Measurements from ENCODE around the gene KCTD15.

DNA sequence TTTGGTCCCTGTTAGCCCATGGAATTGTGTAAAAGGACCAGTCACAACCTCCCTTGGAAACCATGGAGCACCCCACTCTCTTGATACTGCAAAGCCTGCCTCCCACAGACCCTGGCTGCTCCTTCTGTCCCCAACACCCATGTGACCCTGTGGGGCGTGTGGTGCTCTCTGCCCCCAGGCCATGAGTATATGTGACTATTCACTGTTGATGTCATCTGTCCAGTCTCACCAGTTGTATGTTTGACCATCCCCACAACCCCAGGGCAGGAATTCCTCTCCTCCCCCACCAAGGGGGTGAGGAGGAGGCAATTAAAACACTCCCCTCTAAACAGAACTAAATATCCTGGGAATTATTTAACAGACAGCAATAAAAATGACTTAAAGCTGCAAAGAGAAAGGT, 35.2 kb downstream of the KCTD15 start:
- TF ChIP-seq EZH2 (IDR thresholded peaks at IDR 0.05; ENCODE audit: low read depth), result no peak
- TF ChIP-seq, protein P1, sequence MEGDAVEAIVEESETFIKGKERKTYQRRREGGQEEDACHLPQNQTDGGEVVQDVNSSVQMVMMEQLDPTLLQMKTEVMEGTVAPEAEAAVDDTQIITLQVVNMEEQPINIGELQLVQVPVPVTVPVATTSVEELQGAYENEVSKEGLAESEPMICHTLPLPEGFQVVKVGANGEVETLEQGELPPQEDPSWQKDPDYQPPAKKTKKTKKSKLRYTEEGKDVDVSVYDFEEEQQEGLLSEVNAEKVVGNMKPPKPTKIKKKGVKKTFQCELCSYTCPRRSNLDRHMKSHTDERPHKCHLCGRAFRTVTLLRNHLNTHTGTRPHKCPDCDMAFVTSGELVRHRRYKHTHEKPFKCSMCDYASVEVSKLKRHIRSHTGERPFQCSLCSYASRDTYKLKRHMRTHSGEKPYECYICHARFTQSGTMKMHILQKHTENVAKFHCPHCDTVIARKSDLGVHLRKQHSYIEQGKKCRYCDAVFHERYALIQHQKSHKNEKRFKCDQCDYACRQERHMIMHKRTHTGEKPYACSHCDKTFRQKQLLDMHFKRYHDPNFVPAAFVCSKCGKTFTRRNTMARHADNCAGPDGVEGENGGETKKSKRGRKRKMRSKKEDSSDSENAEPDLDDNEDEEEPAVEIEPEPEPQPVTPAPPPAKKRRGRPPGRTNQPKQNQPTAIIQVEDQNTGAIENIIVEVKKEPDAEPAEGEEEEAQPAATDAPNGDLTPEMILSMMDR (conservative IDR thresholded peaks at IDR 0.05), result no peak
